RWPE2 (cell line): ENCODE data around the gene ANKRD17.
"Not testable (repeated sequence)": the region's sequence is repeated elsewhere in the genome, so short reads cannot be mapped to it uniquely, and the experiment has no call there.

Source experiments
- ATAC-seq: fragments of 200-7000 bp; cut with Tn5 transposase; 3 replicates; pipeline ENCODE4 v1.9.1; 2021; ENCODE audit warnings: low read depth
- DNase-seq: peaks from one replicate; pipeline ENCODE4 v3.0.0-alpha.2; 2020; ENCODE audit warnings: low spot score
- H3K27ac ChIP-seq: fragments of 450-650 bp; 2 replicates; pipeline ENCODE4 v1.5.1; 2017; ENCODE audit warnings: mild to moderate bottlenecking; ENCODE audit not compliant: poor library complexity, severe bottlenecking
- H3K27me3 ChIP-seq: fragments of 250-450 bp; sonication (Bioruptor Pico); 2 replicates; pipeline ENCODE4 v1.5.1; 2021; ENCODE audit warnings: mild to moderate bottlenecking, moderate library complexity; ENCODE audit not compliant: insufficient read depth, poor library complexity, severe bottlenecking
- H3K36me3 ChIP-seq: fragments of 250-450 bp; sonication (Bioruptor Pico); 2 replicates; pipeline ENCODE4 v1.5.1; 2020; ENCODE audit warnings: low read depth, mild to moderate bottlenecking, moderate library complexity
- H3K4me1 ChIP-seq: fragments of 250-450 bp; sonication (Bioruptor Pico); 2 replicates; pipeline ENCODE4 v1.5.1; 2021; ENCODE audit warnings: mild to moderate bottlenecking, moderate library complexity; ENCODE audit not compliant: insufficient read depth, poor library complexity, severe bottlenecking
- H3K4me3 ChIP-seq: fragments of 250-450 bp; sonication (Bioruptor Pico); 2 replicates; pipeline ENCODE4 v1.5.1; 2021; ENCODE audit warnings: mild to moderate bottlenecking, moderate library complexity; ENCODE audit not compliant: severe bottlenecking
- H3K9me3 ChIP-seq: fragments of 250-450 bp; sonication (Bioruptor Pico); 2 replicates; pipeline ENCODE4 v1.5.1; 2021; ENCODE audit warnings: mild to moderate bottlenecking, moderate library complexity; ENCODE audit not compliant: severe bottlenecking
- CTCF ChIP-seq: fragments of 450-650 bp; IDR thresholded peaks from one replicate; pipeline ENCODE4 v1.5.1; 2017; ENCODE audit warnings: mild to moderate bottlenecking, moderate library complexity; ENCODE audit not compliant: poor library complexity, severe bottlenecking

ANKRD17 gene, protein sequence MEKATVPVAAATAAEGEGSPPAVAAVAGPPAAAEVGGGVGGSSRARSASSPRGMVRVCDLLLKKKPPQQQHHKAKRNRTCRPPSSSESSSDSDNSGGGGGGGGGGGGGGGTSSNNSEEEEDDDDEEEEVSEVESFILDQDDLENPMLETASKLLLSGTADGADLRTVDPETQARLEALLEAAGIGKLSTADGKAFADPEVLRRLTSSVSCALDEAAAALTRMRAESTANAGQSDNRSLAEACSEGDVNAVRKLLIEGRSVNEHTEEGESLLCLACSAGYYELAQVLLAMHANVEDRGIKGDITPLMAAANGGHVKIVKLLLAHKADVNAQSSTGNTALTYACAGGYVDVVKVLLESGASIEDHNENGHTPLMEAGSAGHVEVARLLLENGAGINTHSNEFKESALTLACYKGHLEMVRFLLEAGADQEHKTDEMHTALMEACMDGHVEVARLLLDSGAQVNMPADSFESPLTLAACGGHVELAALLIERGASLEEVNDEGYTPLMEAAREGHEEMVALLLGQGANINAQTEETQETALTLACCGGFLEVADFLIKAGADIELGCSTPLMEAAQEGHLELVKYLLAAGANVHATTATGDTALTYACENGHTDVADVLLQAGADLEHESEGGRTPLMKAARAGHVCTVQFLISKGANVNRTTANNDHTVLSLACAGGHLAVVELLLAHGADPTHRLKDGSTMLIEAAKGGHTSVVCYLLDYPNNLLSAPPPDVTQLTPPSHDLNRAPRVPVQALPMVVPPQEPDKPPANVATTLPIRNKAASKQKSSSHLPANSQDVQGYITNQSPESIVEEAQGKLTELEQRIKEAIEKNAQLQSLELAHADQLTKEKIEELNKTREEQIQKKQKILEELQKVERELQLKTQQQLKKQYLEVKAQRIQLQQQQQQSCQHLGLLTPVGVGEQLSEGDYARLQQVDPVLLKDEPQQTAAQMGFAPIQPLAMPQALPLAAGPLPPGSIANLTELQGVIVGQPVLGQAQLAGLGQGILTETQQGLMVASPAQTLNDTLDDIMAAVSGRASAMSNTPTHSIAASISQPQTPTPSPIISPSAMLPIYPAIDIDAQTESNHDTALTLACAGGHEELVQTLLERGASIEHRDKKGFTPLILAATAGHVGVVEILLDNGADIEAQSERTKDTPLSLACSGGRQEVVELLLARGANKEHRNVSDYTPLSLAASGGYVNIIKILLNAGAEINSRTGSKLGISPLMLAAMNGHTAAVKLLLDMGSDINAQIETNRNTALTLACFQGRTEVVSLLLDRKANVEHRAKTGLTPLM (N-terminal part only)

DNA sequence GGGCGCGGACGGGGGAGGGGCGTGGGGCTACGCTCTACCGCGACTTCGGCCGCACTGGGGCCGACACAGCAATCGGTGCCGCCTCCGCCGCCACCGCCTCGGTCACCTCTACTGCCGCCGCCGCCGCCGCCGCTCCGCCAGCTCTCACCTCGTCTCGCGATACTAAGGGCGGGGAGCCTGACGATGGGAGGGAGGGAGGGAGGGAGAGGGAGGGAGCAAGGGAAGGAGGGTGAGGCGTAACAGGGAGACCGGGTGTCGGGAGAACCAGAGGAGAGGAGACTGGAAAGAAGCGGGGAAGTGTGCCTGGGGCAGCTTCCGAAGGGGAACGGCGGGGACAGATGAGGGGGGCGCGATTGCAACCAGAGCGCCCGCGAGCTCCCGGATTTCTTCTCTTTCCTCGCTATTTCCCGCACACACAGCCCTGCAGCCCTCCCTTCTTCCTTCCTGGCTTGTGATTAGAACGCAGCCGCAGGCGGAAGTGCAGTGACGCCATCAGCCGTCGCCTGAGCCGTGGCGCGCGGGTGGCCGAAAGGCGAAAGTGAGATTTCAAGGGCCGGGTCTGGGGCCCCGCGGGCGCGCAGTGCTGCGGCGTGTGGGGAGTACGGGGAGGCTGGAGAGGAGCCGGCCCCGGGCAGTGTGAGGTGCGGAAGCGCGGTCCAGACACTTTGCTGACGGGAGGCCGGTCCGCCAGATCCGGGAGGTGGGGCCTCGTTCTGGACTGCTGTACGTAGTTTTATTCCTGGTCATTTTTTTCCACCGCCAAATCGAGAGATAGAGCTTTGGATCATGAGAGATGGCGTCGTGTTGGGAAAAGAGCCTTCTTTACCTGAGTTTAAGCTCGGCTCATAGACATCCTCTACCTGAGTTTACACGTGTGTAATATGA, at the start of gene ANKRD17:
TSS of gene ANKRD17 (minus strand) at position 113 of the 885 bp plus-strand sequence. CDS start 130 bp downstream, outside the sequence.
- Histone ChIP-seq H3K27me3 (no peaks in the 10 kb centered on the region), H3K4me1 (peaks cover 29% of the 10 kb centered on the region), H3K27ac (peak within 1 kb of the TSS; percentile 81), H3K4me3 (peak within 1 kb of the TSS; percentile 81), H3K9me3 (no peaks in the 10 kb centered on the region), H3K36me3 (peaks cover 30% of the 10 kb centered on the region)
- DNase-seq, result peak; percentile 91
- ATAC-seq, result peak; percentile 67
- peak; percentile 21 for TF ChIP-seq CTCF

- no peak overlapping the region for H3K4me3 ChIP-seq
- no peaks in the 10 kb centered on the region for H3K36me3 ChIP-seq
- H3K27ac ChIP-seq, result no peak overlapping the region
- H3K9me3 ChIP-seq, result no peaks in the 10 kb centered on the region
- peak; percentile 61 for TF ChIP-seq CTCF
- ATAC-seq, result peak; percentile 53; the same call in 1 of the 3 replicates
- H3K4me1 ChIP-seq, result peaks cover 7% of the 10 kb centered on the region
- no peaks in the 10 kb centered on the region for H3K27me3 ChIP-seq
- no peak for DNase-seq
These were observed 49.7 kb upstream of the ANKRD17 start for GRCh38 chr4:73308286-73308685.

- H3K27ac ChIP-seq, result no peak overlapping the region
- no peaks in the 10 kb centered on the region for H3K27me3 ChIP-seq
- no peaks in the 10 kb centered on the region for H3K9me3 ChIP-seq
- no peak for ATAC-seq
- DNase-seq, result no peak
- no peaks in the 10 kb centered on the region for H3K36me3 ChIP-seq
- no peak for TF ChIP-seq CTCF
- H3K4me3 ChIP-seq, result no peak overlapping the region
- H3K4me1 ChIP-seq, result no peaks in the 10 kb centered on the region
These were observed 45.1 kb upstream of the ANKRD17 start for GRCh38 chr4:73303711-73304110.

DNA sequence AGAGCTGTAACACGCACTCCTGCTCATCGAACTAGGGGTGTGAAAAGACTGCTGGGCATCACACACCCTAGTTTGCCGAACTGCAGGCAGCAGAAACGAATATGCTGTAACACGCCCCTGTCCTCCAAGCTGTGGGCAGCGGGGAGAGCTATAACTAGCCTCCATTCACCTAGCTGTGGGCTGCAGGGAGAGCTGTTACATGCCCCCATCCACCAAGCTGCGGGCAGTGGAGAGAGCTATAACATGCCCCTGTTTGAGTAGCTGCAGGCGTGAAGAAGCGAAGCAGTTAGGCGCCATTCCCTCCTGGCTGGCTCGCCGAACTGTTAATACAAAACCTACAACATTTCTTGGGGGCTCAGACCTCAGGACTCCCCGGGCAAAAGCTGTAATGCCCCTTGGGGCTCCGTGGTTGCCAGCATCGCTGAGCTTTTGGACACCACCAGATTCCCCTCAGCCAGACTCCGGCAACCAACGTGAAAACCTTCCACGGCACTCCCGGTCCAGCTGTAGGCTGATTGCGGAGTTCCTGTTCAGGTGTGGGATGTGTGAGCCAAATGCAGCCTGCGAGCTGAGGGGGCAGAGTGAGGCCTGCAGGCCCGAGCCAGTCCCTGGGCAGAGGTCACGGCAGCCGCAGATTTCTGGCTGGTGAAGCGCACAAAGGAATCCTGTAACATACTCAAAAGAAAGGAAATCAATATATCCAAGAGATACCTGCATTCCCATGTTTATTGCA, 41.1 kb upstream of the ANKRD17 start:
- no peak for DNase-seq
- TF ChIP-seq CTCF, result no peak

GRCh38 chr4:73292661-73293060, 34.1 kb upstream of the ANKRD17 start:
- not testable (repeated sequence) for H3K9me3 ChIP-seq, H3K4me1 ChIP-seq, H3K36me3 ChIP-seq, H3K27ac ChIP-seq, DNase-seq, H3K27me3 ChIP-seq, H3K4me3 ChIP-seq, ATAC-seq

More for the DNA sequence above, 41.1 kb upstream of the ANKRD17 start:
- Histone ChIP-seq H3K27me3 (no peaks in the 10 kb centered on the region), H3K9me3 (no peaks in the 10 kb centered on the region), H3K27ac (no peak overlapping the region), H3K36me3 (no peaks in the 10 kb centered on the region), H3K4me1 (no peaks in the 10 kb centered on the region), H3K4me3 (no peak overlapping the region)
- no peak for ATAC-seq
